NCI-H524 treated with DMSO at 0.1 percent for 48 hours (cell line): Measurements from ENCODE around the gene MAFG.

Experiments used
- DNase-seq: peaks from one replicate; lab custom pipeline; 2025; lab: John Stamatoyannopoulos, UW

The MAFG gene

DNA sequence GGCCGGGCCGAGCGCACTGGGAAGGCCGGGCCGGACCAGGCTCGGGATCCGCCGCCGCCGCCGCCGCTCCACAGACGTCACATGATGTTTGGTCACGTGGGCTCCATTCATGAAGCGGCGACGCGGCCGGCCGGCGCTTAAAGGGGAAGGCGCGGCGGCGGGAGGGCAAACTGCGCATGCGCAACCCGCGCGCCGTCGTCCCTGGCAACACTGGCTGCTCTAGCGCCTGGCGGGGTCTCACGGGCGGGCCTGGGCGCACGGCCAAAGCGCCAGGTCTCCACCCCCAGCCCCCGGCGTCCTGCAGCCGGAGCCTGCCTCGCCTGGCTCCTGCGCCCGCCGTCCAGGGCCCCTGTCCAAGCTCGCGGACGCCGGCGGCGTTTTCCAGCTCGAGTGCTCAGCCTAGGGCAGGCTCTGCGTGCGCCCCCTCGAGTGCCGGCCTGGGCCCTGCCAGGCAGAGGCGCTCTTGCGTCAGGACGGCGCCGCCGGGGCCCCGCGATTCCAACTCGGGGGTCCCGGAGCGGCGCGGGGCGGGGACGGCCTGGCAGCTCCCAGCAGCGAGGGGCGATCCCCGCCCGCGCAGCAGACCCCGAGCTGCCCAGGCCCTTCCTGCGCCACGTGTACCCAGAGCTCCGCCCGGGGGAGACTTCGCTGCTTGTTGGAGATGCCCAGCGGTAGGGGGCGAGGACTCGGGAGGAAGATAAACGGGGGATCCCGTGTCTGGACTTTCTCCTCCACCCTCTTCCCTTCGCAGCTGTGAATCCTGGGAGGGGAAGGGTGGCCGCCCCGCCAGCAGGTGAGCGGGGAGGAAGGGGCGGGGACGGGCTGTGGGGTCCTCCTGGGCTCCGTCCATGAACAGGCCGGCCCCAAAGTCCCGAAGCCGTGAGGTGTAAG is at the start of gene MAFG:
Gene MAFG, minus strand, starts transcription at position 83 of the 891 bp plus-strand sequence. CDS start 4,550 bp downstream, outside the sequence.
- peak; percentile 94 for DNase-seq

DNA sequence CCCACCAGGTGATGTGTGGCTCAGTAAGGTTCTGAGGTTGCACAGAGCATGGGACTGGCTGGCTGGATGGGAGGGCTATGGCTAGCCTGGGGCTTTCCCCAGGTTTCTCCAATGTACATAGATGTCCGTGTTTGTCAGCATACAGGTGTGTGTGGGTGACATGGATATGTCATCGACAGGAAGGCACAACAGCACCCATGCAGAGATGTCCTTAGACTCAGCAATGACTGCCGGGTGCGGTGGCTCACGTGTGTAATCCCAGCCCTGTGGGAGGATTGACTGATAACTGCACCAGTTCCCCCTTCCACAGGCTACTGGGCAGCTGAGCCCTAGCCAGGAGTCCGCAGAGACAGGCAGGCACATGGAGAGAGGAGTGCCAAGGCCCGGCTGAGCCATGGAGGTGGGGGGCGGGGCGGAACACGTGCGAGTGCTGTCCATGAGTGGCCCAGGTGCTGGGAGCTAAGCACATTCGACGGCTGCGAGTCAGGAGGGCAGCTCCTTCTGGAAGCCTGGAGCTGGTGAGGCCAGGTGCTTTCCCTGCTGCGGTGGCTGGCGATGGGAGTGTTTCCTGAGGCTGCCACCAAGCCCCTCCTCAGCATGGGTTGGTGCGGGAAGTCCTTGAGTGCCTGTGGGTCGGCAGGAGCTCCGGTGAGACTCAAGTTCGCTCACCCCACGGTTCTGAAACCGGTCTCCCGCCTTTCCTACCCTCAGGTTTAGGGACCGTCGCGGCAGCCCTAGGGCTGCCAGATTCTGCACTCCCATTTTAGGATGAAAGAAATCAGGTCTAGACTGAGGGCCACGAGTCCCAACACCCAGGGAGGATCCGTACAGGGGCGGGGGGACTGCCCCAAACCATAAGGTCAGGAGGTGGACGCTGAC is 49.0 kb upstream of the MAFG start:
- no peak for DNase-seq

DNA sequence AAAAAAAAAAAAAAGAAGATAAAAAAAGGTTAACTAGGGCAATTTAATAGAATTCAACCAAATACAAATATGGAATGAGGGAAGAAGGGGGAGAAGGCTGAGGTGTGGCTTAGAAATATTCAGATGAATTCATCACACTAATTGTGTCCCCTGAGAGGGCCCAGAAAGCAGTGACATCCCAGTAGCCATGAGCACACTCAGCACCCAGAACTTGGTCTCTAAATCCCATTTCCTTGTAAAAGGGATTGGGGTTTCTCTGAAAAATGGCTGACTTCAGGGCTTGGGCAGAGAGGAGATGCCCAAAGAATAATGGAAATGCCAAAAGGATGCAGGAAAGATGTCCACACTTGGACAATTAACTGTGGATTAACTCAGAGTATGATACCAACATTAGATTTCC is 45.9 kb upstream of the MAFG start:
- DNase-seq = no peak

DNA sequence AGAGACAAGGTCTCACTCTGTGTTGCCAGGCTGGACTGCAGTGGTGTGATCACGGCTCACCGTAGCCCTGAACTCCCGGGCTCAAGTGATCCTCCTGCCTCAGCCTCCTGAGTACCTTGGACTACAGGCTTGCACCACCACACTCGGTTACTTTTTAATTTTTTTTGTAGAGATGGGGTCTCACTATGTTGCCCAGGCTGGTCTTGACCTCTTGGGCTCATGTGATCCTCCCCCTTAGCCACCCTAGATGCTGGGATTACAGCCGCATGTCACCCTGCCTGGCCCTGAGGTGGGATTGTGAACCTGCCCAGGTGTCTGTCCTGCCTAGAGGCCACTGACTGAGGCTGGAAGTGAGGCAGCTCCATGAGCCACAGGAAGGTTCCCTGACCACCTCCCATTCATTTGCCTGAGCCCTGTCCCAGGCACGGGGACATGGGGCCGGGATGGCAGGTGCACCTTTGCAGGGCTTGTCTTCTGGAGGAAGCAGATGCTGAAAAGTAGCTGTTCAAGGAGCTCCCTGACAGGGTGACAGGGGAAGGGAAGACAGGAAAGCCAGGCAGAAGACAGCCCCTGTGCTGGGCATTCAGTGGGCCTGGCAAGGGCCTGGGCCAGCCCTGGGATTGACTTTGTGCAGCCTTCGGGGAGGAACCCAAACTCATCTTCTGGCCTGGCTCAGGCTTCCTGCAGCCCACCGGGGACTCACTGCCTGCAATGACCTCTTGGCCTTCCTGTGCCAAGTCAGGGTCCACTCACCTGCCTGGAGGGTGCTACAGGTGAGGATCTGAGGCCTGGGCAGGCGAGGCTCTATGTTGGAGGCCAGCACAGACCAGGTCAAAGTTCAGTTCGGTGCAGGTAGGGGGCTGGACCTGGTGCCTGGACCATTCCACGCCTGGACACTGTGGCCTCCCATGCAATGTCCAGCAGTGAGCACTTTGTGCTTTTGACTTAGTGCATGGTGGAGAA is 41.6 kb upstream of the MAFG start:
- DNase-seq = no peak

DNA sequence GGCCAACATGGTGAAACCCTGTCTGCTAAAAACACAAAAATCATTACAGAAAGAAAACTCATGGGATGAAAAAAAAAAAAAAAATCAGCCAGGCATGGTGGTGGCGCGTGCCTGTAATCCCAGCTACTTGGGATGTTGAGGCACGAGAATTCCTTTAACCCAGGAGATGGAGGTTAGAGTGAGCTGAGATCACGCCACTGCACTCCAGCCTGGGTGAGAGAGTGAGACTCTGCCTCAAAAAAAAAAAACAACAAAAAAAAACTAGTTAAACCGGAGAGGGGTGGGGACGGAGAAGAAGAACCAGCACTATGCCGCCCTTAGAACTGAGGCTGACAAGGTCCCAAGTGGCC is 40.8 kb upstream of the MAFG start:
- DNase-seq = no peak

DNA sequence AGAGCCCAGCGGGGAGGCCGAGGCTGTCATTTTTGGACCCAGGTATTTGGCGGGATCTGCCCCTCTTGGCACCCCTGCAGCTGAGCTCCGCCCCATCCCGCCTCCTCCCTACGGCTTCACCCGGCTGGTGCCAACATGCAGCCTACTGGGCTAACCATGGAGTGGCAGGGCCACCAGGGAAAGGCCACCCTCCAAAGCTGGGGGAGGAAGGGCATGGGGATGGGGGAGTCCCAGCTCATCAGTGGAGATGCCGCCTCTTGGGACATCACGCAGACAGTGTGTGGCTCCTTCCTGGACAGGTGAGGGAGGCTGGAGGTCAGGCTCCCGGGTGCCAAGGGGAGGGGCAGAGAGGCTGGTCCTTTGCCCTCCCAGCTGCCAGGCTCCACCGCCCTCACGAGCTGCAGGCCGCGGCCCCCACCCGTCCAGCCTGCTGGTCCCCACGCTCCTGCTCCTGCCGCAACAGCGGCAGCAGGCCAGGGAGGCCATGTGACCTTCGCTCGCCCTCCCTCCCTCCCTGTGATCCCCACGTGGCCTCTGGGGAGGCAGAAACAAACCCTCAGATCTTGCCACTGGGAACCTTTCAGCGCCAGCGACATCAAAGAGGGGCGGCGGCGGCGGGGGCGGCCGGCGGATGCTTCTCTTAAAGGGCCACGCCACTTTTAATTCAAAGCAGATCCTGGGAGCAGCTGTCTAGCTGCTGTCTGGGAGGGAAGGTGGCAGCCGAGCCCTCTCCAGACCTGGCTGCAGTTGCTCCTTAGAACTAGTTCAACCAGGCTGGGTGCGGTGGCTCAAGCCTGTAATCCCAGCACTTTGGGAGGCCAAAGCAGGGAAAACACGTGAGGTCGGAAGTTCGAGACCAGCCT is 40.2 kb upstream of the MAFG start:
- DNase-seq = peak; percentile 90

DNA sequence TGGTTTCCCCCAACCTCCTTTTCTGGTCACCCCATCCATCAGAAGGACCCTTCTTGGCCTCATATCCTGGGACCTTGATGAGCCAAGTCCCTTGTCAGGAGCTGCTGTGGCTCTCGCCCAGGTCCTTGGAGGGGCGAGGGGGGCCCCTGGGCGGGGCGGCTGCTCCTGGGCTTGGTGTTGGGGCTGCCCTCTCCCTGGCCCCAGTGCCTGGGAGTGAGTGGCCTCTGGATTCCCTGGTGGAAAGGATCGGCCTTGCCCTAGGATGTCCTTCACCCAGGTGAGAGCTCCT is 39.7 kb upstream of the MAFG start:
- DNase-seq = no peak

DNA sequence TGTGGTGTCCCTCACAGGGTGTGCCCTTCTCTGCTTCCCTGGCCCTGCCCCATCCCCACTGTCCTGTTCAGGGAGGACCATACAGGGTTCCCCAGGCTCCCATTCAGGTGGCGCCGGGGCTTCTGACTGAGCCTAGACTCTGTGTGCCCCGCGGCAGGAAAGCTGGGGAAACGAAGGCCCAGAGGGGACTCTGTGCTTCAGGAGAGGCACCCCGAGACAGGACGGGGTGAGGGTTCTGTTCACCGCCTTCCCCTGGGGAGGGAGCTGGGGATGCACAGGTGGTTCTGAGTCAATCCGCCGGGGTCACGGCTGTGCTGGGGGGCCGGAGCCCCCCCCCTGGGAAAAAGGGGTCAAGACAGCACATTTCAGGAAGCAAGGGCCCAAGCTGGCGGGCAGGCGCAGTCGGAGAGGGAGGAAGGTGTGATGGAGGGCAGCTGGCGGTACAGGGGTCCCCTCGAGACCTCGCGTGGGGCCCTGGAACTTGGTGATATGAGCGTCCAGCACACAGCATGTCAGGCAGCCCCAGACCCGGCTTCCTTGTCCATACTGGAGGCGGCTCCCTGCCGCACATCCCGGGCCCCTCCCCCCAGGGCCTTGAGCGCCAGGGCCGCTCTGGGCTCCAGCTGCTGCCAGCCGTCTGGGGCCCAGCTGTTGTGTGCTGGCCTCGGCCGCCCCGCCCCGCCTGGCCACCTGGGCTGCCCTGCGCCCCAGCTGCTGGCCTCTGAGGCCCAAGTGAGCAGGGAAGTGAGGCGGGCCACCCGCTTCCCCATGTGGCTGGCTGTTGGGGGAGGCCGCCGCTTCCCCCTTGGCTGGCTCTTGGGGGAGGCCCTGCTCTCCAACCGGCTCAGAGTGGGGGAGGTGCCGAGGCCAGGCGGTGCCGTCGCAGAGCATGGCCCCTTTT is 39.1 kb upstream of the MAFG start:
- DNase-seq = peak; percentile 84

DNA sequence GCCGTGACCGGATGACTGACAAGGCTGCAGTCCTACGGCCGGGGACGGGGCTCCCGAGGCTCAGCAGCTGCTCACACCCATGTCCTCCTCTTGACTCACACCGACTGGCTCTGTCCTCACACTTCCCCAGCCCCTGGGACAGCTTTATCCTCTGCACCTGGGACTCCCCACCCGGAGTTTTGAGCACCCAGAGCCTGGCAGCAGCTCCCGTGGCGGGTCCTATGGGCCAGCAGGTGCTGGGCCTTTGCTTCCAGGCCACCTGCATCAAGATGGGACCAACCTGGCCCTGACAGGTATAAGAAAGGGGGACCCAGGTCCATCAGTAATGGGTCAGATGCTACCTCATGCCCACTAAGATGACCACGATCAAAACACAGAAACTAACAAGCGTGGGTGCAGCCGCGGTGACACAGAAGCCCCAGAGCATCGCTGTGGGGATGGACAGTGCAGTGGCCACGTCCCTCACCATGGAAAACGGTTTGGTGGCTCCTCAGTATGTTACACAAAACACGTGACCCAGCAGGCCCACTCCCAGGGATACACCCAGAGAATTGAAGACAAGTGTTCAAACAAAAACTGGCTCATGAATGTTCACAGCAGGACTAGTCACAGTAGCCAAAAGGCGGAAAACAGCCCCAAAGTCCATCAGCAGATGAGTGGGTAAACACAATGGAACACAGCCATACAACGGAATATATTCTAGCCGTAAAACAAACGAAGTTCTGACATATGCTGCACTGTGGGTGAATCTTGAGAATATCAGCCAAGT is 36.7 kb upstream of the MAFG start:
- DNase-seq = no peak

DNA sequence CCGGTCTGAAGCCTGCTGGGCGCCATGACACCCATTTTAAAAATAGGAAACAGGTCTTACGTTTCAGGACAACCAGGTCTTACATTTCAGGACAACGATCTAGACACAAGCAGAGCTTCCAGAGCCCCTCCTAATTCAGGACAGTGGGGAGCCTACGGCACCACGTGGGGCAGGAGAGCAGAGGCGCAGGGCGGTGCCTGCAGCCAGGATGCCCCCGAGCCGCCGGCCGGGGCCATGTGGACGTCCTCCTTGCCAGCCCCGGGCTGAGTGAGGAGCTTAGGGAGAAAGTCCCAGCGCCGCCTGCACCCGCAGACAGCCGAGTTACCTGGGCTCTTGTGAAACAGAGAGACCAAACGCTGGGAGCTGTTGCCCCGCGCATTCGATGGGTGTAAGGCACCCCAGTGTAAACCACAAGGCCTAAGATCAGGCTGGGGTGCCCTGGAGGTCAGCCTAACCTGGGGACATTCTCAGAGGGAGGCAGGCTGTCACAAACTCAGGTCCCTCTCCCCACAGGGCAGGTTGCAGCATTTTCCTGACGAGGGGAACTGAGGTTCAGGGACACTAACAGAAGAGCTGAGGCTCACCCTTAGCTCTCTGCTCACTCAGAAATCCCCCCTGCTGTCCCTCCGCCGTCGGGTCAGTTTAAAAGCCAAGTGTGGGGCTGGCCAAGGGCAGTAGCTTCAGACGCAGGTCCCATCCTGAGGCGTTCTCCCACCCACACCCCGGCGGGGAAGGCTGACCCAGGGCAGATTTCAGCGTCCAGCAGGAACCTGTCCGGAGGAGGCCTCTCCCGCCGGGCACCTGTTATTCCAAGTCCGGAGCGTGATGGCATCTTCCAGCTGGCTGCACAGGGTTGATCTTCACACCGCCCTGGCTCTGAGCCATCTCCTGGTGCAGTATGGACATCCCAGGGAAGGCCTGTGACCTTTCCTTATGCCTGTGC is 35.2 kb upstream of the MAFG start:
- DNase-seq = no peak

DNA sequence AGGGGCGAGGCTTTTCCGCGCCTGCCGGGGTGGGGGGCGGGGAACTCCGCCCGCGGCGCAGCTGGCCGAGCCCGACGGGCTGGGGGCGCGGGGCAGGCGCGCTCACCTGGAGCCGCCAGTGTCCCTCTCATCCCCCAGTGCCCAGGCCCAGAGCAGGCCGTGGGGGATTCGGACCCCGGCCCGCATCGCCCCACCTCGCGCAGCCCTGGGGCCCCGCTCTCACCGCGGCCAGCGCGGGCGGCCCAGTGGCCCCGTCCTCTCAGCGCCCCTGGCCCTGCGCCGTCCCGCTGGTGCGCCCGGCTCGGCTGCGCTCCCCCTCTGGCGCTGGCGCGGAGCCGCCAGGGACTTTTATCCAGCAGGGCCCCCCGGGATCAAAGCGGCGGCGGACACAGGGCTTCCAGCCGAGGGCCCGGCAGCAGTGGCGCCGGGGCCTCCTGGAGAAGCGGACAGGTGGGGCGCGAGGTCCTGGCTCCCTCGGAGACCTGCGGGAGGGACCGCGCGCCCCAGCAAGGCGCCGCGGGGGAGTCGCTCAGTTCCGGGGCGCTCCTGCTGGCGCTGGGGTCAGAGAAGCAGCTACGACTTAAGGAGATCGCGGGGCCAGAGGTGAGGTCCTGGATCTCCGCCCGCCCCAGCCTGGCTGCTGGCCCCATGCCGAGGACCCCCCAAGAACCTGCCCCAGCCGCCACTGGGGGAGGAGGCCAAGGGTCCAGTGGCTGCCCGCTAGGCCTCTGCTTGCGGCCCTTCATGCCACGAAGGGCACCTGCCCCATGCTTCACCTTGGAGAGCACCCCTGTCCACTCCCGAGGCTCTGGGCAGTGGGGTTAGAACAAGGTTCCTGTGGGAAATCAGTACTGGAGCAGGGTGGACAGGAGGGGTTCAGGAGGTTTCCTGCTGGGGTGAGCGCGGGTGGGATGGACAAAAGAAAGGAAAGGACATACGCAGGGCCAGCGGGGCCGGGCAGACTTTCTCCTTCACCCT is 34.3 kb upstream of the MAFG start:
- no peak for DNase-seq

DNA sequence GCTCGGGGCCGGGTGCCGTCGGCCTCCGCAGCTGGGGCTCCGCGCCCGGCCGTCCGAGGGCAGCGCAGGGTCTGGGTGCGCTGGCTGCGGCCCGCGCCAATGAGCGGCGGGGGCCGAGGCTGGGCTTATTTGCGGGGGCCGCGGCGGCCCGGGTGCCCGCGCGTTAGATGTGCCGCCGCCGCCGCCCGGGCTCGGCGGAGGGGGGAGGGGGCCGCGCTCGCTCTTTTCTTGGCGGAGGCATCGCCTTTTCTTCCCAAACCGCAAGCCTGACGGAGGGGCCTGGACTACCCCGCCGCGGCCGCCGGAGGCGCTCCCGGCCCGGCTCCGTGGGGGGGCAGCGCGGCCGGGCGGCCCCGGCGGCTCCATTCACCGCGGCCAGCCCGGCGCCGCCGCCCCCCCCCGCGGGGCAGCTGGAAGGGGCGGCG is 33.6 kb upstream of the MAFG start, which contains the start of gene NOTUM:
Gene NOTUM, minus strand, starts transcription at position 101 of the 425 bp plus-strand sequence. CDS start 278 bp downstream, outside the sequence.
- no peak for DNase-seq

DNA sequence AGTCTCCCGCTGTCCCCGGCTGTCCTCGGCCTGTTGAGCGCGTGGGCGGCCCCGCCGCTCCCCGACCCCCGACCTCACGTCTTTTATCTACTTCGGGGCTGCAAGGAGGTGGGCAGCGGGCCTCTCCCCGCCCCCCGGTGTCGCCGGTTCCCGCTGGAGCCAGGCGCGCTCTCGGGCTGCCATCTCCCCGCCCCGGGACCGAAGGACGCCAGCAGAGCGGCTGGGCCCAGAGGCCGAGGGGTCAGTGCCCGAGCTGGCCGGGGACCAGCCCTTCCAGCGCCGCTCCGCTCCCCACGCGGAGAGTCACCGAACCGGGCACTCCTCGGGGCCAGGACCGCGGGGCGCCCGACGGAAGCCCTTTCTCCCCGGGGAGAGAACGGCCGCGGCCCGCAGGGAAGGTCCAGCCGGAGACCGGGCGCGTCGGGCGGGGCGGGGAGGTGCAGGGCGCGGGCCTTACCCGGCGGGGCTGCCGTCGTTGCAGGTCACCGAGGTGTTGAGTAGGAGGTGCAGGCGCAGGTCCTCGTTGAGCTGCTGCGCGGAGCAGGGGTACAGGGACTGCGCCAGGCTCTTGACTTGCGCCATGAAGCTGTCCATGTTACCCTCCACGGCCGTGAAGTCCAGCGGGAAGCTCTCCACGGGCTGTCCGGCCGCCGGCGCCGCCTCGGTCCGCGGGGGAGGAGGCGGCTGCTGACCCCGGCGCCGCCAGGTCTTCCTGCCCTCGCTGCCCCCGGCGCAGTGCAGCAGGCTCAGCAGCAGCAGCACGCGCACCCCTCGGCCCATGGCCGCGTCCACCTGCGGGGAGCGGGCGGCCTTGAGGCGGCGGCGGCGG is 32.8 kb upstream of the MAFG start:
- no peak for DNase-seq

DNA sequence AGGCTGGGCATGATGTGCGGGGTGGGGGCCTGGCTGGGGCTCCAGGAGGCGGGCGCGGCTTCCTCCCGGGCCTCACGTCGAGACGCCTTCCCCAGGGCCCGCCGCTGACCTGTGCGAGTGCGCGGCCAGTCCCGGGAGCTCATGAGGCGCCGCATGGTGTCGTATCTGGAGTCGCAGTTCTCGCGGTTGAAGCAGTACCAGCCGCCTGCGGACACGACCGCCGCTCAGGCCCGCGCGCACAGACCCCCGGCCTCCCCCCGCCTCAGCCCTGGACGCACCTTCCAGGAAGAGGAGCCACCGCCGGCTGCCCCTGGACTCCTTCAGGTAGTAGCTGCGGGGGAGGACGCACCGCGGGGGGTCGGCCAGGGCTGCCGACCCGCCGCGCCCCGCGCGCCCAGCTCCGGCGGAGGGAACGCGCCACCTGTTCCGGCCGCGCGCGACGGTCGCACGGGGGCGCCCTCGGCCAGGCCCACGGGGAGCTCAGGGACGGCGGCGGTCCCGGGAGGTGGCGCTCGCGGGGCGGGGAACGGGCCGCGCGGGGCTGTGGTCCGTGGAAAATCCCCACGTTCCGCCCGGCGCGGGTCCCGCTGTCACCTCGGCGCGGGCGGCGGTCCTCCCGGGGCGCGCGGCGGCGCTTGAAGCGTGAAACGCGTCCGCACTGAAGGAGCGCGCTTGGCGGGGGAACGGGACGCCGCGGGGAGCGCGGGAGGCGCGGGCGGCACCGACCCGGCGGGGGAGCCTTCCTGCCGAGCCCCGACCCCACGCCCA is 32.0 kb upstream of the MAFG start:
- DNase-seq = no peak
